ENCODE measurements around the gene PPP3R1.

The PPP3R1 gene

DNA sequence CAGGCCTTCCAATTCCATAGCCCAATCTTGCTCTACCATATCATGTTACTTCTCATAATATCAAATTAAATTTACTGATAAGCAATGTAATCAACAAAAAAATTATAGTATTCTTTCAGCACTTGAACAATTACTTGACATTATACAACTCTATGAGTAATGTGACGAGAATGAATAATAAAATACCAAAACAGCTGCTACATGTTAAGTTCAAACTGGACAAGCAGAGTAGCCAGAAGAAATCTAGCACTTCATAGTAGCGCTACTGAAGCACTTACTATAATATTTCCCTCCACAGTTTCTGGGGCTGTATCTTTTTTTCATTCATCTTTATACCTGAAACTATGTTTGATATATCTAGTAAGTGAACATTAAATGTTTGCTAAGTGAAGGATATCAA lies 14.9 kb downstream of the PPP3R1 start:
- TF ChIP-seq REST (IDR thresholded peaks at IDR 0.05; ENCODE audit: insufficient replicate concordance, low read depth) (no peak), GABPA (IDR thresholded peaks at IDR 0.05; ENCODE audit: low read depth) (no peak), CTCF (IDR thresholded peaks at IDR 0.05; ENCODE audit: insufficient read depth, low read length) (no peak), POLR2AphosphoS5 (IDR thresholded peaks at IDR 0.05; ENCODE audit: low read depth) (no peak), SPI1 (IDR thresholded peaks at IDR 0.05; ENCODE audit: borderline replicate concordance, low read depth) (no peak)
- H3K27me3 ChIP-seq (ENCODE audit: insufficient read depth, poor library complexity, severe bottlenecking): no peaks in the 10 kb centered on the region
- H3K4me3 ChIP-seq (replicated peaks; ENCODE audit: insufficient read depth, low read length): no peak overlapping the region
- H3K27ac ChIP-seq (replicated peaks): no peak overlapping the region
- DNase-seq (ENCODE audit: low read depth in 1 of 2, low spot score in 1 of 2): no peak

- no peak overlapping the region for H3K27ac ChIP-seq (replicated peaks)
Observed at GRCh38 chr2:68236876-68237275, 15.5 kb downstream of the PPP3R1 start.

DNA sequence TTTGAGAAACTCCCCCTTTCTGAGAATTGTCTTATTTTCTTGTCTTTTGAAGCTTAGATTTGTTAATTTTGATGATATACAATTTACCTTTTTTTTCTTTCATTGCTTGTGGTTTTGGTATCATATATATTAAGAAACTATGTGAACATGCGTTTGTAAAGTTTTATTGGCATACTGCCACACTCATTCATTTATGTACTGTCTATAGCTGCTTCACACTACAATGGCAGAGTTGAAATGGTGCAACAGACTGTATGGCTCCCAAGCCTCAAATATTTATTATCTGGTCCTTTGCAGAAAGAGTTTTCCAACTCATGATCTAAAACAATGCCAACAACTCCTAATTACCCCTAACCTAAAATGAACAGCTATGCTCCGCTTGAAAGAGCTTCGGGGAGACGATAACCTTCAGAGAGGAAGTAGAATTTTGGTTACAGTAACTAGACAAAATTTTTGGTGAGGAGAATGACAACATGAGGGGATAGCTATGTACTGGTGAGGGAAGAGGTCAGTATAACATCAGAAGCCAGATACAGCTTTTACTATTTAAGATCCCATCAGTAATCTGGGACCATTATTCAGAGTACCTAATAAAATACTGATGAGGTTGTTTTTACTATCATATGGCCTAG lies 16.1 kb downstream of the PPP3R1 start:
- Histone ChIP-seq H3K27ac (replicated peaks) (no peak overlapping the region), H3K4me3 (replicated peaks; ENCODE audit: insufficient read depth, low read length) (no peak overlapping the region)

More at GRCh38 chr2:68236876-68237275, 15.5 kb downstream of the PPP3R1 start:
- Histone ChIP-seq H3K27me3 (ENCODE audit: insufficient read depth, poor library complexity, severe bottlenecking) (no peaks in the 10 kb centered on the region), H3K4me3 (replicated peaks; ENCODE audit: insufficient read depth, low read length) (no peak overlapping the region)
- no peak for TF ChIP-seq POLR2AphosphoS5 (IDR thresholded peaks at IDR 0.05; ENCODE audit: low read depth)
- no peak for DNase-seq (ENCODE audit: low read depth in 1 of 2, low spot score in 1 of 2)

More for the DNA sequence above, 16.1 kb downstream of the PPP3R1 start:
- TF ChIP-seq SPI1 (IDR thresholded peaks at IDR 0.05; ENCODE audit: borderline replicate concordance, low read depth) (peak; percentile 82), GABPA (IDR thresholded peaks at IDR 0.05; ENCODE audit: low read depth) (no peak), POLR2AphosphoS5 (IDR thresholded peaks at IDR 0.05; ENCODE audit: low read depth) (no peak), REST (IDR thresholded peaks at IDR 0.05; ENCODE audit: insufficient replicate concordance, low read depth) (no peak), CTCF (IDR thresholded peaks at IDR 0.05; ENCODE audit: insufficient read depth, low read length) (no peak)
- H3K27me3 ChIP-seq (ENCODE audit: insufficient read depth, poor library complexity, severe bottlenecking): no peaks in the 10 kb centered on the region
- no peak for DNase-seq (ENCODE audit: low read depth in 1 of 2, low spot score in 1 of 2)

Measured in HL-60 (cell line).